CD8-positive, alpha-beta memory T cell (primary cell): ENCODE measurements around the gene CANT1. TPM values are rescaled to one million over a fixed set of nuclear protein-coding genes. Genes with fewer than 3 reads are reported as not detected.

ENCODE experiments used
- CTCF ChIA-PET: fragments of 350-600 bp; sonication (Branson Sonifier 250); formaldehyde crosslinking; loops from one replicate; lab custom pipeline; 2021; ENCODE audit warnings: antibody characterized with exemption; lab: Charles Lee
- POLR2A ChIA-PET: fragments of 350-600 bp; sonication (Branson Sonifier 250); formaldehyde crosslinking; loops from one replicate; lab custom pipeline; 2021; ENCODE audit warnings: antibody characterized with exemption; lab: Charles Lee
- DNase-seq, 5 donors: peaks; one replicate each; pipeline versions ENCODE4 v3.0.0 to v3.0.0-alpha.2; 2020 to 2022; ENCODE audit warnings: mixed read lengths in 1 of 5
- H3K27ac ChIP-seq: one replicate; pipeline ENCODE4 v1.7.0; 2013; ENCODE audit warnings: low read depth, mild to moderate bottlenecking, low read length, moderate library complexity
- H3K27me3 ChIP-seq: 2 replicates; pipeline ENCODE4 v1.7.0; 2013; ENCODE audit warnings: low read length, mild to moderate bottlenecking; ENCODE audit not compliant: insufficient read depth, poor library complexity, severe bottlenecking
- H3K36me3 ChIP-seq: 2 replicates; pipeline ENCODE4 v1.7.0; 2013; ENCODE audit warnings: mild to moderate bottlenecking, low read length, moderate library complexity; ENCODE audit not compliant: insufficient read depth
- H3K4me1 ChIP-seq: 2 replicates; pipeline ENCODE4 v1.7.0; 2013; ENCODE audit warnings: mild to moderate bottlenecking, low read length, moderate library complexity; ENCODE audit not compliant: insufficient read depth
- H3K4me3 ChIP-seq: 2 replicates; pipeline ENCODE4 v1.7.0; 2013; ENCODE audit warnings: mild to moderate bottlenecking, low read length
- H3K9me3 ChIP-seq: 2 replicates; pipeline ENCODE4 v1.7.0; 2013; ENCODE audit warnings: mild to moderate bottlenecking, low read length
- H3K27ac Mint-ChIP-seq, 8 donors: one replicate each; pipeline ENCODE4 v1.8.0; 2020 to 2021; ENCODE audit warnings: mixed read lengths in 8 of 8, mild to moderate bottlenecking in 6 of 8, inconsistent platforms in 3 of 8, moderate library complexity in 3 of 8
- H3K27me3 Mint-ChIP-seq, 2 donors: one replicate each; pipeline ENCODE4 v1.8.0; 2020 to 2021; ENCODE audit warnings: mixed read lengths in 2 of 2, mild to moderate bottlenecking in 1 of 2, moderate library complexity in 1 of 2
- H3K36me3 Mint-ChIP-seq, 3 donors: one replicate each; pipeline ENCODE4 v1.8.0; 2020 to 2021; ENCODE audit warnings: mixed read lengths in 3 of 3, inconsistent platforms in 1 of 3, mild to moderate bottlenecking in 1 of 3
- H3K4me1 Mint-ChIP-seq, 3 donors: one replicate each; pipeline ENCODE4 v1.8.0; 2020 to 2021; ENCODE audit warnings: mixed read lengths in 3 of 3, inconsistent platforms in 1 of 3, mild to moderate bottlenecking in 1 of 3
- H3K4me3 Mint-ChIP-seq, 7 donors: one replicate each; pipeline ENCODE4 v1.8.0; 2020 to 2021; ENCODE audit warnings: mixed read lengths in 7 of 7, mild to moderate bottlenecking in 6 of 7, moderate library complexity in 4 of 7, inconsistent platforms in 2 of 7
- H3K9me3 Mint-ChIP-seq, 5 donors: one replicate each; pipeline ENCODE4 v1.8.0; 2020 to 2022; ENCODE audit warnings: mixed read lengths in 5 of 5, mild to moderate bottlenecking in 3 of 5, moderate library complexity in 2 of 5, inconsistent platforms in 1 of 5
- polyA plus RNA-seq: library from polyadenylated mRNA; unstranded; fragments of 300-500 nt; fragmentation: Illumina TruSeq; gene quantifications from one replicate; pipeline ENCODE4 v1.2.3, GENCODE V29; 2021
- total RNA-seq, 2 experiments: library from RNA; stranded (reverse); gene quantifications; one replicate each; pipeline ENCODE4 v1.2.3, GENCODE V29; 2021

The CANT1 gene
- total and polyA plus RNA-seq, 3 experiments from 2014 or later = 13.4 to 47.3 (median 45.5) TPM

GRCh38 chr17:79027925-79028491, 18.4 kb upstream of the CANT1 start:
- DNase-seq = no peak
- ChIA-PET POLR2A (no interaction called here), CTCF (interaction anchor here (2.3 kb wide), 1 partner anchor 18 kb away, joined by 6 read pairs; no protein-coding TSS in a partner anchor)
- Histone ChIP-seq H3K9me3 (no peaks in the 10 kb centered on the region), H3K36me3 (no peaks in the 10 kb centered on the region), H3K27me3 (peaks cover 11% of the 10 kb centered on the region), H3K4me1 (peaks cover 4% of the 10 kb centered on the region), H3K4me3 (no peak overlapping the region), H3K27ac (no peak overlapping the region)
- H3K27me3 Mint-ChIP-seq = peaks cover 27 to 64% of the 10 kb centered on the region in 2 donors
- H3K4me1 Mint-ChIP-seq = peaks cover 8 to 12% (median 9%) of the 10 kb centered on the region in 3 donors
- H3K9me3 Mint-ChIP-seq = no peaks in the 10 kb centered on the region
- no peak overlapping the region for H3K4me3 Mint-ChIP-seq
- H3K27ac Mint-ChIP-seq = no peak overlapping the region
- H3K36me3 Mint-ChIP-seq = no peaks in the 10 kb centered on the region

DNA sequence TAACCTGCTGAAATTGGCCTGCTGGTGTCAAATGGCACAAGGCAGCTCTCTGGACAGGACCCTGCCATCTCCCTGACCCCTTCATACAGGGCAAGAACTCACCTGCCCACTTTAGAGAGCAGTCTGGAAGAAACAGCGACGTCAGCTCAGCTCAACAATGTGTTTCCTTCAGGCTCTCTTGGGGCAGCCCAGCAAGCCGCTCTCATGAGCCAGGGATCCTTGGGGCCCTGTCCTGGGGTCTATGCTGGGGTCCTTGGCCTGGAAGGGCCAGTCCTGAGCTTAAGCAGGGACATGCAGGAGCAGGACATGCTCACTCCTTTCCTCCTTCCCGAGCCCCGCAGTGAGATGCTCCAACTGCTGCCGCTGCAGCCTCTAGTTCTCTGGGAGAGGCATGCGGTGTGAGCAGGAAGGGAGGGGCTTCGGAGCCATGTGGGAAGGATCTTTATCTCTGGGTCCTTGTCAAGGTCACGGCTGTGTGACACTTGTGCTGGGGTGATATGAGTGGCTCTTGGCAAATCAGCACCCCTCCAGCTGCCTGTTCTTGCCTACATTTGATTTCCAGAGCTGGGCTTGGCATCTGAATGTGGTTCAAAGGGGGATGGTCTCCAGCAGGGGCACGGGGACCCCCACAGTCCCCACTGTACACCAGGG, 17.8 kb upstream of the CANT1 start:
- Histone ChIP-seq H3K36me3 (no peaks in the 10 kb centered on the region), H3K4me3 (no peak overlapping the region), H3K4me1 (peaks cover 4% of the 10 kb centered on the region), H3K27me3 (peaks cover 14% of the 10 kb centered on the region), H3K9me3 (no peaks in the 10 kb centered on the region), H3K27ac (no peak overlapping the region)
- Mint-ChIP-seq H3K9me3 (no peaks in the 10 kb centered on the region), H3K27me3 (peaks cover 22 to 64% of the 10 kb centered on the region in 2 donors), H3K27ac (no peak overlapping the region), H3K4me3 (no peak overlapping the region), H3K36me3 (no peaks in the 10 kb centered on the region), H3K4me1 (peaks cover 8 to 12% (median 9%) of the 10 kb centered on the region in 3 donors)
- CTCF ChIA-PET = interaction anchor here (2.3 kb wide), 1 partner anchor 18 kb away, joined by 6 read pairs; no protein-coding TSS in a partner anchor
- POLR2A ChIA-PET = no interaction called here
- DNase-seq = no peak

GRCh38 chr17:79026376-79027273, 17.1 kb upstream of the CANT1 start:
- no peaks in the 10 kb centered on the region for H3K36me3 Mint-ChIP-seq
- no peak overlapping the region for H3K27ac ChIP-seq
- H3K27me3 ChIP-seq = peaks cover 11% of the 10 kb centered on the region
- H3K36me3 ChIP-seq = no peaks in the 10 kb centered on the region
- peaks cover 19 to 57% of the 10 kb centered on the region in 2 donors for H3K27me3 Mint-ChIP-seq
- no peak for DNase-seq
- H3K9me3 ChIP-seq = no peaks in the 10 kb centered on the region
- peaks cover 4% of the 10 kb centered on the region for H3K4me1 ChIP-seq
- ChIA-PET POLR2A (no interaction called here), CTCF (interaction anchor here (0.6 to 2.3 kb wide), 3 partner anchors 10 to 1076 kb away, joined by 3 to 6 read pairs (median 3); no protein-coding TSS in a partner anchor)
- no peak overlapping the region for H3K4me3 ChIP-seq
- peak overlapping the region in 2 of 7 donors; percentile 26 to 40 for H3K4me3 Mint-ChIP-seq
- peak overlapping the region in 2 of 8 donors; percentile 31 to 72 for H3K27ac Mint-ChIP-seq
- H3K9me3 Mint-ChIP-seq = no peaks in the 10 kb centered on the region
- peaks cover 8 to 12% (median 9%) of the 10 kb centered on the region in 3 donors for H3K4me1 Mint-ChIP-seq

DNA sequence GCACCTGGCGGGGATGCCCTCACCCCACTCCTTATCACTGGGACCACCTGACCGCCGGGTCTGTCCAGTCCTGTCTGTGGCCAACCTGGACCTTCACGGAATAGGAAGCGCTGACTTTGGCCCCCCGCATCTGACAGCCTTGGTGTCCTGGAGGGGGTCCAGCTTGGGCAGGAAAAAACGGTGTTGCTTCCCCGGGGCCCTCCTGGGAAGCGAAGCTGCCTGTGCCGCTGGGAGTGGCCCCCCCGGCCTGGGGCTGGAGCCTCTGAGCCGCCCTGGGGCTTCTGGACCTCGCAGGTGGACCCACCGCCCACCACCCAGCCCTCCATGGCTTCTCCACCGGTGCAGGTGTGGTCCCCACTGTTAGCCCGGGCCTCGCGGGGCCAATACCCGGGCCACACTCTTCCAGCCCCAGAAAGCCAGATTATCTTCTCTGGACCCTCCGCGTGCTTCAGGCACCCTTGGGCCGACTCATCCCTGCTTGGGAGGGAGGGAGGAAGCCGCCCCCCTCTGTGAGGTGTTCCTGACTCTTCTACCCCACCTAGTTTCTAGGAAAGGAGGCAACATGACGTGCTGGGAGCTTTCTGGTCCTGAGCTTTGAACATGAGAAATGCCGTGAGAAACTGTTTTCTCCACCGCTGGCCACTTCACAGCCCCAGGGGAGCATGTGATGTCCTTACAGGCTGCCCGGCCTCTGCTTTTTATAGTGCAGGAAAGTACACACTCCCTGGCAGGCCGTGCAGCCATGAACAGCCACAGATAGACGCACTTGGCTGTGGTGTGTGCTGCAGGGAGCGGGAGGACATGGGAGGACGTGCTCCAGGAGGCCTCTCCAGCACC, 15.6 kb upstream of the CANT1 start:
- H3K36me3 ChIP-seq = no peaks in the 10 kb centered on the region
- H3K4me1 Mint-ChIP-seq = peaks cover 8 to 12% (median 9%) of the 10 kb centered on the region in 3 donors
- H3K27me3 ChIP-seq = peaks cover 11% of the 10 kb centered on the region
- CTCF ChIA-PET = interaction anchor here (1.2 kb wide), 1 partner anchor 8 kb away, joined by 3 read pairs; no protein-coding TSS in a partner anchor
- no peaks in the 10 kb centered on the region for H3K9me3 Mint-ChIP-seq
- DNase-seq = no peak
- no peak overlapping the region for H3K27ac Mint-ChIP-seq
- peaks cover 20 to 47% of the 10 kb centered on the region in 2 donors for H3K27me3 Mint-ChIP-seq
- H3K27ac ChIP-seq = no peak overlapping the region
- no peaks in the 10 kb centered on the region for H3K9me3 ChIP-seq
- peak overlapping the region; percentile 79 to 90 (median 87) for H3K4me3 Mint-ChIP-seq
- POLR2A ChIA-PET = no interaction called here
- no peak overlapping the region for H3K4me3 ChIP-seq
- peaks cover 4% of the 10 kb centered on the region for H3K4me1 ChIP-seq
- no peaks in the 10 kb centered on the region for H3K36me3 Mint-ChIP-seq

GRCh38 chr17:79023886-79024771, 14.6 kb upstream of the CANT1 start, which contains the start of gene C1QTNF1:
TSS of gene C1QTNF1 (plus strand) at chr17:79024169. CDS start at chr17:79043969, 19,800 bp downstream.
- peak within 1 kb of the TSS; percentile 83 to 93 (median 88) for H3K4me3 Mint-ChIP-seq
- peak; percentile 18 to 62 (median 35) for DNase-seq
- peaks cover 11% of the 10 kb centered on the region for H3K27me3 ChIP-seq
- CTCF ChIA-PET = no interaction called here
- POLR2A ChIA-PET = no interaction called here
- H3K27ac ChIP-seq = no peak within 1 kb of the TSS
- peaks cover 14 to 46% of the 10 kb centered on the region in 2 donors for H3K27me3 Mint-ChIP-seq
- no peaks in the 10 kb centered on the region for H3K36me3 ChIP-seq
- peak within 1 kb of the TSS; percentile 51 for H3K4me3 ChIP-seq
- H3K4me1 Mint-ChIP-seq = peaks cover 8 to 12% (median 9%) of the 10 kb centered on the region in 3 donors
- H3K9me3 Mint-ChIP-seq = no peaks in the 10 kb centered on the region
- peak within 1 kb of the TSS in 6 of 8 donors; percentile 19 to 54 (median 46) for H3K27ac Mint-ChIP-seq
- H3K9me3 ChIP-seq = no peaks in the 10 kb centered on the region
- H3K36me3 Mint-ChIP-seq = no peaks in the 10 kb centered on the region
- H3K4me1 ChIP-seq = peaks cover 4% of the 10 kb centered on the region

- Mint-ChIP-seq H3K4me3 (peak overlapping the region; percentile 67 to 90 (median 87)), H3K27ac (peak overlapping the region in 1 of 8 donors; percentile 39), H3K4me1 (peaks cover 8 to 12% (median 9%) of the 10 kb centered on the region in 3 donors), H3K9me3 (no peaks in the 10 kb centered on the region), H3K36me3 (no peaks in the 10 kb centered on the region), H3K27me3 (peaks cover 14 to 48% of the 10 kb centered on the region in 2 donors)
- no peak for DNase-seq
- peaks cover 11% of the 10 kb centered on the region for H3K27me3 ChIP-seq
- H3K36me3 ChIP-seq = no peaks in the 10 kb centered on the region
- no peak overlapping the region for H3K27ac ChIP-seq
- CTCF ChIA-PET = interaction anchor here (0.8 to 1.8 kb wide), 2 partner anchors 20 to 22 kb away, joined by 3 to 7 read pairs; no protein-coding TSS in a partner anchor
- H3K4me3 ChIP-seq = no peak overlapping the region
- H3K4me1 ChIP-seq = peaks cover 4% of the 10 kb centered on the region
- no peaks in the 10 kb centered on the region for H3K9me3 ChIP-seq
- POLR2A ChIA-PET = no interaction called here
Measured at GRCh38 chr17:79023180-79023705, 13.7 kb upstream of the CANT1 start.
